Measurements from ENCODE around the gene KLF6. TPM values are rescaled to one million over a fixed set of nuclear protein-coding genes. Genes with fewer than 3 reads are reported as not detected.
A peak's percentile ranks its signal among the peaks of the same experiment; 100 is the strongest.

Gene KLF6
- total and polyA plus RNA-seq, 2 of the 4 experiments (the other 2 are of a cell fraction), result 69.0 to 123 TPM

DNA sequence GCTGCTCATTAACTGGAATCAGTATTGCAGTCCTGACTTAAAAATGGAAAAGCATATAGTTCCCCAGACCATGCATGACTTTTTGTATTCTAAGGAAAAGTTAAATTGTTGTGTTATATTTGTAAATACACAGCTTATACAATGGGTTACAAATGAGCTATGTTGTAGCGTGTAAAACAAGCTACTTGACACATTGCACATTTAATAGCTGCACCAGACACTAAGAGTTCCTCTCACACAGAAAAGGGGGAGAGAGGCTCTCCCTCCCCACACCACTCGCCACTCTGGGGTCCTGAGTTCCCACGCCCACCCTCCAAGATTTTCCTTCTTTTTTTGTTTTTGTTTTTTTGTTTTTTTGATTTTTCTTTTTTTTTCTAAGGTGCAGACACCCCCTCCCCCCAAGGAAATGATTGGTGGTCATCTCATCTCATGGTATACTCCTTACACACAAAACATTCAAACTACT is 6.3 kb downstream of the KLF6 start (continued):
- TF ChIP-seq, protein P1, sequence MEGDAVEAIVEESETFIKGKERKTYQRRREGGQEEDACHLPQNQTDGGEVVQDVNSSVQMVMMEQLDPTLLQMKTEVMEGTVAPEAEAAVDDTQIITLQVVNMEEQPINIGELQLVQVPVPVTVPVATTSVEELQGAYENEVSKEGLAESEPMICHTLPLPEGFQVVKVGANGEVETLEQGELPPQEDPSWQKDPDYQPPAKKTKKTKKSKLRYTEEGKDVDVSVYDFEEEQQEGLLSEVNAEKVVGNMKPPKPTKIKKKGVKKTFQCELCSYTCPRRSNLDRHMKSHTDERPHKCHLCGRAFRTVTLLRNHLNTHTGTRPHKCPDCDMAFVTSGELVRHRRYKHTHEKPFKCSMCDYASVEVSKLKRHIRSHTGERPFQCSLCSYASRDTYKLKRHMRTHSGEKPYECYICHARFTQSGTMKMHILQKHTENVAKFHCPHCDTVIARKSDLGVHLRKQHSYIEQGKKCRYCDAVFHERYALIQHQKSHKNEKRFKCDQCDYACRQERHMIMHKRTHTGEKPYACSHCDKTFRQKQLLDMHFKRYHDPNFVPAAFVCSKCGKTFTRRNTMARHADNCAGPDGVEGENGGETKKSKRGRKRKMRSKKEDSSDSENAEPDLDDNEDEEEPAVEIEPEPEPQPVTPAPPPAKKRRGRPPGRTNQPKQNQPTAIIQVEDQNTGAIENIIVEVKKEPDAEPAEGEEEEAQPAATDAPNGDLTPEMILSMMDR (conservative IDR thresholded peaks at IDR 0.05; ENCODE audit: low read depth, low read length), result no peak

DNA sequence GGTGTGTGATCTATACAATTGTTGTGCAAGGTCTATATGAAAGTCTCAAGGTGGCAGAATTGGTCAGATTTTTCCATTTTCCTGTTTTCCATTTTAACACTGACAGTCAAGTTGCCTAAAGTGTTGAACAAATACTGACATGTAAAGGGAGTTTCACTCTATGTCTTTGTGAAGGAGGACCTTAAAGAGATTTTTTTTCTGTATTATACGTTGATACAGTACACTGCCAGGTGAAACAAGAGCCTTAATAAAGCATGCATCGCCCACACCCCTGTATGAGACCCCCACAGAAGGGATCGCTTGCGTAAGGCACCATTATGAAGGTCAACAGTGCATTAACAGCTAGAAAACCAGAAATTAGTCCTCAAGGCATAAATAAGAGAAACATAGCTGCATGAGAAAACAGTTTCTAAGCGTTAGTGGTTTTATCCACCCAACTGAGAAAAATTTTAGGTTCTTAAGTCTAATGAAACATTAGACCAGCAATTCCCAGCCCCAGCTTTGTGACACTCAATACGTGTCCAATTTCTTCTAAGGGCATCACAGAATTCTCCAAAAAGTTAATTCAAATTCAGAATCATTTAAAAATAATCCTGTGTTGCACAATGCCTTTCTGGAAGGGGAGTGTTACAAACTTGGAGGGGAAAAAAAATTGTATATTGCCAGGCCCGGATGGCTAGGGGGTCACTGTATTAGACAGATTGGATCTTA is 6.9 kb downstream of the KLF6 start:
- peaks cover 0 to 51% of the 10 kb centered on the region in 2 experiments; a peak in 2 of 4 replicates for H3K79me1 ChIP-seq (ENCODE audit: low read depth in 1 of 2, low read length in 2 of 2)
- H4K8ac ChIP-seq (ENCODE audit: low read depth in 2 of 2, low read length in 2 of 2), result no peak overlapping the region
- H3K36me3 ChIP-seq (ENCODE audit: control insufficient read depth, insufficient read depth, low read length), result peaks cover 56% of the 10 kb centered on the region
- H3K27ac ChIP-seq (ENCODE audit: insufficient read depth, low read length), result peak overlapping the region; percentile 48; the same call in 1 of the 2 replicates
- H3K18ac ChIP-seq (ENCODE audit: low read depth, low read length), result 0 out of 2 replicates have a peak overlapping the region, but pooled peaks have one; percentile 21
- dilution Hi-C loops (cut with HindIII; ENCODE audit: low sequenced_read_pairs, unreplicated experiment) (no loop called here), in situ Hi-C loops (cut with MboI; ENCODE audit: low sequenced_read_pairs) (loop anchor here (10.0 kb wide), 4 partner anchors 313 to 583 kb away; no protein-coding TSS in a partner anchor), intact Hi-C loops (cut with micrococcal nuclease) (loop anchor here (1.0 to 5.0 kb wide), 4 partner anchors 156 to 581 kb away; no protein-coding TSS in a partner anchor)
- H2BK5ac ChIP-seq (ENCODE audit: low read depth, low read length, poor library complexity, severe bottlenecking), result peak overlapping the region; percentile 27
- 0 out of 2 replicates have a peak overlapping the region, but pooled peaks have one; percentile 18 for H3K4me2 ChIP-seq (ENCODE audit: low read depth, low read length)
- H3K4me3 ChIP-seq (ENCODE audit: insufficient read depth, low read depth, low read length), result no peak overlapping the region
- H4K5ac ChIP-seq (ENCODE audit: low read depth, low read length), result no peak overlapping the region
- H3K27me3 ChIP-seq (ENCODE audit: control insufficient read depth, insufficient read depth, low read length), result no peaks in the 10 kb centered on the region
- no peak overlapping the region for H3K4ac ChIP-seq (ENCODE audit: low read depth, low read length)
- no peak overlapping the region; the same call in 1 of the 2 replicates for H3K14ac ChIP-seq (replicated peaks; ENCODE audit: low read depth, low read length)
- H3K9ac ChIP-seq (ENCODE audit: low read depth, low read length), result no peak overlapping the region
- 100% methylated on average over 2 of the region's 7 CpGs; no CpG with 5 or more reads in 1 of the 2 experiments for WGBS, 2 experiments (ENCODE audit: extremely low coverage in 2 of 2, insufficient read length in 1 of 2)
- DNase-seq (peak; percentile 16), ATAC-seq (ENCODE audit: low read depth) (no peak)
- H3K56ac ChIP-seq (ENCODE audit: extremely low read depth, insufficient read depth, low read length), result no peak overlapping the region
- no peak overlapping the region for H2AK5ac ChIP-seq (ENCODE audit: low read depth, low read length)
- H3K4me1 ChIP-seq (ENCODE audit: control insufficient read depth, insufficient read depth, low read length), result peaks cover 32% of the 10 kb centered on the region
- H3K23ac ChIP-seq (ENCODE audit: low read depth, low read length), result no peak overlapping the region
- CTCF ChIA-PET, result interaction anchor here (0.8 kb wide), 1 partner anchor 580 kb away, joined by 3 read pairs; no protein-coding TSS in a partner anchor
- peaks cover 19% of the 10 kb centered on the region for H3K9me1 ChIP-seq (ENCODE audit: insufficient read depth, low read length)
- no peak overlapping the region for H2AK9ac ChIP-seq (replicated peaks; ENCODE audit: low read depth, low read length, poor library complexity)
- H4K91ac ChIP-seq (ENCODE audit: insufficient read depth, low read depth, low read length), result no peak overlapping the region
- H3K9me3 ChIP-seq (ENCODE audit: control insufficient read depth, insufficient read depth, low read length), result no peaks in the 10 kb centered on the region
- H2BK120ac ChIP-seq (ENCODE audit: low read depth, low read length), result no peak overlapping the region
- BruUV-seq (replicated peaks), result no TSS peak
- H2BK15ac ChIP-seq (ENCODE audit: low read depth, low read length), result no peak overlapping the region
- TF ChIP-seq MAFK (IDR thresholded peaks at IDR 0.05; ENCODE audit: low read depth, low read length) (no peak), POLR2A (IDR thresholded peaks at IDR 0.05; ENCODE audit: low read depth, low read length) (no peak), RFX5 (IDR thresholded peaks at IDR 0.05; ENCODE audit: low read depth, low read length) (no peak), CHD1 (IDR thresholded peaks at IDR 0.05; ENCODE audit: low read depth, low read length) (peak; percentile 93; the same call in 1 of the 2 replicates), CEBPB (IDR thresholded peaks at IDR 0.05; ENCODE audit: low read depth, low read length) (peak; percentile 59)
- H2AFZ ChIP-seq (replicated peaks; ENCODE audit: low read length, poor library complexity), result no peak overlapping the region
- H4K20me1 ChIP-seq (ENCODE audit: insufficient read depth, low read length), result peaks cover 80% of the 10 kb centered on the region
- POLR2A ChIA-PET (ENCODE audit: unreplicated experiment), result interaction anchor here (0.6 to 0.9 kb wide), 3 partner anchors 30 to 115 kb away, joined by 3 to 4 read pairs (median 3); no protein-coding TSS in a partner anchor
- H2BK20ac ChIP-seq (ENCODE audit: low read depth, low read length), result no peak overlapping the region
